BLaER1 (cell line): ENCODE measurements around the gene DGLUCY.
"Not testable (repeated sequence)": the region's sequence is repeated elsewhere in the genome, so short reads cannot be mapped to it uniquely, and the experiment has no call there.

Source experiments
- H3K27ac ChIP-seq: shearing (Covaris generic); formaldehyde crosslinking; 2 replicates; pipeline ENCODE4 v1.8.1; 2022
- H3K27me3 ChIP-seq: shearing (Covaris generic); formaldehyde crosslinking; 2 replicates; pipeline ENCODE4 v1.8.1; 2022
- H3K36me3 ChIP-seq: shearing (Covaris generic); formaldehyde crosslinking; 2 replicates; pipeline ENCODE4 v1.8.1; 2022
- H3K4me1 ChIP-seq: shearing (Covaris generic); formaldehyde crosslinking; 2 replicates; pipeline ENCODE4 v1.8.1; 2022
- H3K4me2 ChIP-seq: shearing (Covaris generic); formaldehyde crosslinking; 2 replicates; pipeline ENCODE4 v1.8.1; 2022
- H3K4me3 ChIP-seq: shearing (Covaris generic); formaldehyde crosslinking; 2 replicates; pipeline ENCODE4 v1.8.1; 2022
- H3K9ac ChIP-seq: shearing (Covaris generic); formaldehyde crosslinking; 2 replicates; pipeline ENCODE4 v1.8.1; 2022
- H3K9me3 ChIP-seq: shearing (Covaris generic); formaldehyde crosslinking; 2 replicates; pipeline ENCODE4 v1.8.1; 2022
- H4K20me1 ChIP-seq: shearing (Covaris generic); formaldehyde crosslinking; 2 replicates; pipeline ENCODE4 v1.8.1; 2022
- Cebpa-rat ChIP-seq: shearing (Covaris generic); IDR thresholded peaks from 2 replicates; pipeline ENCODE4 v1.8.1; 2022

The DGLUCY gene

DNA sequence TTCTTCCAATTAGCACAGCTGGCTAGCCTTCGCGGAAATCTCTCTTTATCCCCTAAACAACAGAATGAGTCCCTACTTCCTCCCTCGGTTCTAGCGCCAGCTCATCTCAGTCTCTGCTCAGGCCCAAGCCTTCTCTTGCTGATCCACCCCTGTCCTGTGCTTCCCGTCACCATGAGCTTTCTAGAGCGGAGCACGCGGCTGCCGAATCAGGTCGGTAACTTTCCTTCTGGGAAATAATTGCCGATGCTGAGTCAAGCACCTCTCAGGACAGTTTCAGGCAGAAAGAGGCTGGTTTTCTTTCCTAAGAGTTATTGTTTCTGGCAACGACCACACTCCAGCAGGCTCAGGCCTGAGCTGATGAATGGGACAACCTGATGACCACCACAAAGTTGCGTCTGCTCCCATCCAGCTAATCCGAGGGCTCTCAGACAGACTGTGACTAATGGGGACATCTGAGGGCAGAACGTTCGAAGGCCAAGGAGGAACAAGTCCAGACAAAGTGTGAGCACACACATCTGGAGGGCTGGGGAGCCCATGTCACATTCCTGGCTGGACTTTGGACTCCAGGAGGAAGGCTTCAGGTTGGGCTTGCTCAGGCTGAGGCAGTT, 144.2 kb downstream of the DGLUCY start:
- H3K9me3 ChIP-seq = no peaks in the 10 kb centered on the region
- H3K4me1 ChIP-seq = peaks cover 50% of the 10 kb centered on the region
- peaks cover 13% of the 10 kb centered on the region; the same call in 1 of the 2 replicates for H3K27me3 ChIP-seq
- no peak overlapping the region for H3K4me3 ChIP-seq
- no peak overlapping the region for H3K27ac ChIP-seq
- TF ChIP-seq Cebpa-rat = no peak
- H4K20me1 ChIP-seq = no peaks in the 10 kb centered on the region
- no peak overlapping the region; the same call in 1 of the 2 replicates for H3K9ac ChIP-seq
- H3K36me3 ChIP-seq = no peaks in the 10 kb centered on the region
- H3K4me2 ChIP-seq = peak overlapping the region; percentile 41

DNA sequence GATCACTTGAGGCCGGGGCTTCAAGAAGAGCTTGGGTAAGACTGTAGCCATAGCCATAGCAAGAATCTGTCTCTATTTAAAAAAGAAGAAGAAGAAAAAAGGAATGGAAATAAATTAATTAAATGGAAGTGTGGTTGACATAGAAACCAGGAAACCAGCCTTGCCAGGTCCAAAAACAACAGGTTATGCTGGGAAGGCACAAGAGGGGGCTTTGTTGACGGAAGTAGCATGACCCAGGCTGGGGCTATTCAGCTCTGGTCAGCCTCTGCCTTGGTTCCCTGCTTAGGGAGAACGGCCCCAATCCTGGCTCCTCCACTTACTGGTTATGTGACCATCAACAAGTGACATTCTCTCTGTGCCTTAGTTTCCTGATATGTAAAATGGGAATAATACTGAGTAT, 145.0 kb downstream of the DGLUCY start:
- H3K9me3 ChIP-seq = no peaks in the 10 kb centered on the region
- no peak overlapping the region for H3K4me3 ChIP-seq
- H3K4me1 ChIP-seq = peaks cover 44% of the 10 kb centered on the region
- no peak for TF ChIP-seq Cebpa-rat
- peaks cover 13% of the 10 kb centered on the region for H3K27me3 ChIP-seq
- H3K9ac ChIP-seq = no peak overlapping the region
- H4K20me1 ChIP-seq = peaks cover 2% of the 10 kb centered on the region; the same call in 1 of the 2 replicates
- H3K36me3 ChIP-seq = no peaks in the 10 kb centered on the region
- no peak overlapping the region for H3K27ac ChIP-seq
- H3K4me2 ChIP-seq = no peak overlapping the region

- no peaks in the 10 kb centered on the region for H3K9me3 ChIP-seq
- H3K27ac ChIP-seq = no peak overlapping the region
- no peak for TF ChIP-seq Cebpa-rat
- H4K20me1 ChIP-seq = peaks cover 19% of the 10 kb centered on the region
- peaks cover 38% of the 10 kb centered on the region for H3K4me1 ChIP-seq
- H3K9ac ChIP-seq = no peak overlapping the region
- peak overlapping the region; percentile 43 for H3K4me2 ChIP-seq
- H3K27me3 ChIP-seq = peaks cover 30% of the 10 kb centered on the region
- H3K36me3 ChIP-seq = no peaks in the 10 kb centered on the region
- no peak overlapping the region for H3K4me3 ChIP-seq
Measured at GRCh38 chr14:91261115-91261514, 147.2 kb downstream of the DGLUCY start.

- Histone ChIP-seq H3K4me3 (no peak overlapping the region), H3K4me2 (no peak overlapping the region), H4K20me1 (peaks cover 19% of the 10 kb centered on the region), H3K27ac (no peak overlapping the region), H3K4me1 (peaks cover 36% of the 10 kb centered on the region), H3K36me3 (no peaks in the 10 kb centered on the region), H3K9ac (no peak overlapping the region), H3K27me3 (peaks cover 34% of the 10 kb centered on the region), H3K9me3 (no peaks in the 10 kb centered on the region)
- 0 out of 2 replicates have a peak, but pooled peaks have one; percentile 34 for TF ChIP-seq Cebpa-rat
Measured at GRCh38 chr14:91261986-91262549, 148.2 kb downstream of the DGLUCY start.

GRCh38 chr14:91263329-91263728, 149.5 kb downstream of the DGLUCY start:
- peaks cover 19% of the 10 kb centered on the region for H4K20me1 ChIP-seq
- H3K9ac ChIP-seq = no peak overlapping the region
- H3K9me3 ChIP-seq = no peaks in the 10 kb centered on the region
- H3K27ac ChIP-seq = no peak overlapping the region
- no peak overlapping the region for H3K4me2 ChIP-seq
- peaks cover 23% of the 10 kb centered on the region for H3K4me1 ChIP-seq
- H3K4me3 ChIP-seq = no peak overlapping the region
- H3K27me3 ChIP-seq = peaks cover 34% of the 10 kb centered on the region
- no peak for TF ChIP-seq Cebpa-rat
- 0 out of 2 replicates have a peak, but pooled peaks cover 6% of the 10 kb centered on the region for H3K36me3 ChIP-seq

- H3K9me3 ChIP-seq = no peaks in the 10 kb centered on the region
- peaks cover 22% of the 10 kb centered on the region for H3K4me1 ChIP-seq
- H3K4me2 ChIP-seq = peak overlapping the region; percentile 48
- peaks cover 34% of the 10 kb centered on the region for H3K27me3 ChIP-seq
- H3K36me3 ChIP-seq = 0 out of 2 replicates have a peak, but pooled peaks cover 7% of the 10 kb centered on the region
- peaks cover 19% of the 10 kb centered on the region for H4K20me1 ChIP-seq
- H3K4me3 ChIP-seq = 0 out of 2 replicates have a peak overlapping the region, but pooled peaks have one; percentile 22
- H3K9ac ChIP-seq = no peak overlapping the region
- no peak for TF ChIP-seq Cebpa-rat
- H3K27ac ChIP-seq = no peak overlapping the region
Measured at GRCh38 chr14:91264151-91265150, 150.6 kb downstream of the DGLUCY start.

GRCh38 chr14:91265404-91265803, 151.5 kb downstream of the DGLUCY start:
- Histone ChIP-seq H4K20me1 (peaks cover 19% of the 10 kb centered on the region), H3K36me3 (peaks cover 16% of the 10 kb centered on the region), H3K27me3 (peaks cover 34% of the 10 kb centered on the region), H3K9ac (no peak overlapping the region), H3K27ac (no peak overlapping the region), H3K4me1 (peaks cover 21% of the 10 kb centered on the region), H3K4me3 (no peak overlapping the region), H3K4me2 (no peak overlapping the region), H3K9me3 (no peaks in the 10 kb centered on the region)
- TF ChIP-seq Cebpa-rat = no peak

DNA sequence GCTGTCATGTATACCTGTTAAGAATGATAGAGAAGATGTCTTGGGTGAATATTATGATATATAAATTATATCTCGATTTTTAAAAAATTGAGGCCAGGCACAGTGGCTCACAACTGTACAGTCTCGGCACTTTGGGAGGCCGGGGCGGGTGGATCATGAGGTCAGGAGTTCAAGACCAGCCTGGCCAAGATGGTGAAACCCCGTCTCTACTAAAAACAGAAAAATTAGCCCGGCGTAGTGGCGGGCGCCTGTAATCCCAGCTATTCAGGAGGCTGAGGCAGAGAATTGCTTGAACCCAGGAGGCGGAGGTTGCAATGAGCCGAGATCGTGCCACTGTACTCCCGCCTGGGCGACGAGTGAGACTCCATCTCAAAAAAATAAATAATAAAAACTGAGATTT, 152.4 kb downstream of the DGLUCY start:
- Histone ChIP-seq H3K36me3 (peaks cover 21% of the 10 kb centered on the region), H3K4me1 (peaks cover 12% of the 10 kb centered on the region), H3K27me3 (peaks cover 34% of the 10 kb centered on the region), H4K20me1 (peaks cover 19% of the 10 kb centered on the region)
- not testable (repeated sequence) for H3K4me2 ChIP-seq, H3K27ac ChIP-seq, H3K9me3 ChIP-seq, H3K9ac ChIP-seq, H3K4me3 ChIP-seq

DNA sequence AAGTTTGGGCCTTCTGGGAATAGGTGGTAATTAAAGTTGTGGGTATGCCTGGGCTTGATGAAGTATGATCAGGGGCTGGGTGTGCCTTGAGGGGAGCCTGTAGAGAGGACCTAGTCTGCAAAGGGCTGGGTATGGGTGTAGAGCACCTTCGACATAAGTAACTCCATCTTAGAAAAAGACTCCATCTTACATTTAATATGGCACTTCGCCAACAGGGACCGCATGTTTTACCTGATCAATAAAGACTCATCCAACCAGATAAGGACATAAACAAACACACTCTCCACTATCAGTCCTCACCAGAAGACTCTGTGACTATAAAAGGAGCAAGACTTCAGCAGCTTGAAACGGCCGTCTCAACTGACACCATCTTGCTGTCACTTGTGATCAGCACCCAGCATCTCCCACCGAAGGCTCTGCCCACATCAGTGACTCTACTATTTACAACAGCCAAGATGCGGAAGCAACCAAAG, 154.1 kb downstream of the DGLUCY start:
- H4K20me1 ChIP-seq = peaks cover 19% of the 10 kb centered on the region
- H3K27ac ChIP-seq = no peak overlapping the region
- H3K4me2 ChIP-seq = no peak overlapping the region
- peaks cover 10% of the 10 kb centered on the region for H3K4me1 ChIP-seq
- peaks cover 34% of the 10 kb centered on the region for H3K27me3 ChIP-seq
- no peaks in the 10 kb centered on the region for H3K9me3 ChIP-seq
- no peak overlapping the region for H3K4me3 ChIP-seq
- H3K9ac ChIP-seq = no peak overlapping the region
- H3K36me3 ChIP-seq = peaks cover 38% of the 10 kb centered on the region
- no peak for TF ChIP-seq Cebpa-rat
